HG02678 (cell line): Measurements from ENCODE around the gene PDZD7.

Experiments used
- ATAC-seq: cut with Tn5 transposase; IDR thresholded peaks from one replicate; pipeline ENCODE4 v1.9.1; 2021; ENCODE audit warnings: mild to moderate bottlenecking, moderate library complexity; ENCODE audit not compliant: unreplicated experiment

The PDZD7 gene

GRCh38 chr10:101031128-101031795 is at the start of gene PDZD7, which contains the start of gene SFXN3:
Gene PDZD7 (minus strand): TSS chr10:101031129. CDS start chr10:101030219, 910 bp downstream.
Gene SFXN3 (plus strand): TSS chr10:101031234. CDS start chr10:101034695, 3,461 bp downstream.
- peak; percentile 95 for ATAC-seq

GRCh38 chr10:101079874-101080273 is 48.9 kb upstream of the PDZD7 start:
- ATAC-seq = no peak

- ATAC-seq = no peak
Measured at GRCh38 chr10:101076630-101077029, 45.7 kb upstream of the PDZD7 start.

- ATAC-seq = no peak
Measured at GRCh38 chr10:101075775-101076174, 44.8 kb upstream of the PDZD7 start.

- no peak for ATAC-seq
Measured at GRCh38 chr10:101073631-101074030, 42.7 kb upstream of the PDZD7 start.

- ATAC-seq = no peak
Measured at GRCh38 chr10:101072923-101073322, 42.0 kb upstream of the PDZD7 start.

GRCh38 chr10:101071885-101072433 is 41.0 kb upstream of the PDZD7 start:
- no peak for ATAC-seq

- ATAC-seq = no peak
Measured at GRCh38 chr10:101071267-101071884, 40.4 kb upstream of the PDZD7 start.

GRCh38 chr10:101070098-101070497 is 39.2 kb upstream of the PDZD7 start:
- ATAC-seq = no peak

- no peak for ATAC-seq
Measured at GRCh38 chr10:101069441-101069840, 38.5 kb upstream of the PDZD7 start.

GRCh38 chr10:101067356-101068083 is 36.6 kb upstream of the PDZD7 start:
- peak; percentile 45 for ATAC-seq

GRCh38 chr10:101066896-101067355 is 36.0 kb upstream of the PDZD7 start:
- ATAC-seq = no peak

GRCh38 chr10:101066146-101066895 is 35.4 kb upstream of the PDZD7 start:
- ATAC-seq = peak; percentile 35

- ATAC-seq = no peak
Measured at GRCh38 chr10:101065481-101066145, 34.7 kb upstream of the PDZD7 start.

- no peak for ATAC-seq
Measured at GRCh38 chr10:101064415-101065030, 33.6 kb upstream of the PDZD7 start.

GRCh38 chr10:101063548-101064414 is 32.9 kb upstream of the PDZD7 start:
- no peak for ATAC-seq

GRCh38 chr10:101063050-101063525 is 32.2 kb upstream of the PDZD7 start:
- no peak for ATAC-seq

GRCh38 chr10:101062232-101063049 is 31.5 kb upstream of the PDZD7 start:
- ATAC-seq = peak; percentile 29
